ACC112 (cell line): Measurements from ENCODE around the gene FAF1.

Source experiments
- H2AFZ ChIP-seq: fragments of 200-600 bp; sonication (generic); one replicate; pipeline ENCODE4 v1.6.0; 2017; ENCODE audit warnings: antibody characterized with exemption, low read length; ENCODE audit not compliant: unreplicated experiment
- H3K27ac ChIP-seq: fragments of 200-600 bp; sonication (generic); 2 replicates; pipeline ENCODE4 v1.5.1; 2014; ENCODE audit warnings: low read depth, mild to moderate bottlenecking, antibody characterized with exemption, low read length, moderate library complexity
- H3K27me3 ChIP-seq: fragments of 200-600 bp; sonication (generic); 2 replicates; pipeline ENCODE4 v1.6.1; 2014; ENCODE audit warnings: mild to moderate bottlenecking, antibody characterized with exemption, low read length, moderate library complexity, mixed read lengths; ENCODE audit not compliant: insufficient read depth
- H3K36me3 ChIP-seq: fragments of 200-600 bp; sonication (generic); 2 replicates; pipeline ENCODE4 v1.6.1; 2016; ENCODE audit warnings: mild to moderate bottlenecking, antibody characterized with exemption, low read length, moderate library complexity, mixed read lengths; ENCODE audit not compliant: insufficient read depth
- H3K4me1 ChIP-seq: fragments of 200-600 bp; sonication (generic); one replicate; pipeline ENCODE4 v1.6.1; 2016; ENCODE audit warnings: low read length, mixed read lengths; ENCODE audit not compliant: insufficient read depth, unreplicated experiment, control insufficient read depth
- H3K4me3 ChIP-seq: fragments of 200-600 bp; sonication (generic); 2 replicates; pipeline ENCODE4 v1.5.1; 2014; ENCODE audit warnings: mild to moderate bottlenecking, low read depth, low read length
- H3K79me2 ChIP-seq: fragments of 200-600 bp; sonication (generic); one replicate; pipeline ENCODE4 v1.6.0; 2016; ENCODE audit warnings: low read length; ENCODE audit not compliant: control insufficient read depth, unreplicated experiment, insufficient read depth

FAF1 gene

DNA sequence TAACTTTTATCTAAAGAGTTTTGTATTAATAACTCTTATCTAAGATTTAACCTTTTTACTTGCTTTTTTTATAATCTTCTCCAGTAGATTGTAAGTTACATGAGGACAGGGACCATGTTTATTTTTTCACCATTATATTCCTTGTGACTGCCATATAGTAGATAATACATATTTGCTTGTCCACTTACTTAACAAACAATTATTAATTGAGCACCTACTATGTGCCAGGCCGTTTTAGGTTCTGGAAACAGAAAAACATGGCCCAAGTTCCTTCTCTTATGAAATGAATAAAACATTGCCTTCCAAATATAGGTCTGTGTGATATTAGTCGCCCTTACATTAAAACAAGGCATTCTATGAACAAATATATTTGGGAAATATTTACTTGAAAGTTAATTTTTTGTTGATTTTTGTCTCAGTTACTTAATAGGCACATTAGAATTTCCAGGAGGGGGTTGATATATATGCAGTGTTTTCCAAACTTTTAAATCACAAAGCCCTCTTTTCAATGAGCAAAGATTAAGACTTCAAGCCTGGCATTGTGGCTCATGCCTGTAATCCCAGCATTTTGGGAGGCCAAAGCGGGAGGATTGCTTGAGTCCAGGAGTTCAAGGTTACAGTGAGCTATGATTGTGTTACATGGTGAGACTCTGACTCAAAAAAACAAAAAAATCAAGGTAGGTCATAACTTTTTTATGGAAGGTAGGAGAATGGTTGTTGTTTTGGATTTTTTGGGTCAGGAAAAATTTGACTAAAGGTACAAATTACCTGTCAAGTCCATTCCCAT is 32.7 kb upstream of the FAF1 start:
- Histone ChIP-seq H3K4me1 (peaks cover 7% of the 10 kb centered on the region), H3K36me3 (peaks cover 4% of the 10 kb centered on the region; the same call in 1 of the 2 replicates), H3K79me2 (no peaks in the 10 kb centered on the region)

DNA sequence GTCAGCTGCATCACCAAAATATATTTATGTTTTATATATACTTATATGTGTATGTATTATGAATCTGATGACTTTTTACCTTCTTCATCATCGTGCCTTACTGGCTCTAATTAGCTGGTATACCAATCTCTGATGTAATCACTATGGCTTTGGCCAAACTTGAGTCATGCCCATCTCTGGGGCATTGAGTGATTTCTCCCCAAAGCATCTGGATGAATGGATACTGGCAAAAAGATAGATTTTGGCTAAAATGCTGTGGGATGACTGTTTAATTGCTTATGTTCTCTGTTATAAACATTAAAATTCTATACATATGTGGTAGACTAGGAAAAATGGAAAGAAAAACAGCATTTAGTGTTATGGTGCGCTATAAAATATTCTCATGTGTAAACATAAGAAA is 29.6 kb upstream of the FAF1 start:
- H2AFZ ChIP-seq: no peak overlapping the region
- peaks cover 4% of the 10 kb centered on the region; the same call in 1 of the 2 replicates for H3K36me3 ChIP-seq
- no peak overlapping the region for H3K4me3 ChIP-seq
- no peaks in the 10 kb centered on the region for H3K27me3 ChIP-seq
- no peak overlapping the region for H3K27ac ChIP-seq
- no peaks in the 10 kb centered on the region for H3K79me2 ChIP-seq
- H3K4me1 ChIP-seq: peaks cover 7% of the 10 kb centered on the region

More for the DNA sequence above, 32.7 kb upstream of the FAF1 start:
- H3K4me3 ChIP-seq: no peak overlapping the region
- no peak overlapping the region for H2AFZ ChIP-seq
- H3K27me3 ChIP-seq: no peaks in the 10 kb centered on the region
- no peak overlapping the region for H3K27ac ChIP-seq

DNA sequence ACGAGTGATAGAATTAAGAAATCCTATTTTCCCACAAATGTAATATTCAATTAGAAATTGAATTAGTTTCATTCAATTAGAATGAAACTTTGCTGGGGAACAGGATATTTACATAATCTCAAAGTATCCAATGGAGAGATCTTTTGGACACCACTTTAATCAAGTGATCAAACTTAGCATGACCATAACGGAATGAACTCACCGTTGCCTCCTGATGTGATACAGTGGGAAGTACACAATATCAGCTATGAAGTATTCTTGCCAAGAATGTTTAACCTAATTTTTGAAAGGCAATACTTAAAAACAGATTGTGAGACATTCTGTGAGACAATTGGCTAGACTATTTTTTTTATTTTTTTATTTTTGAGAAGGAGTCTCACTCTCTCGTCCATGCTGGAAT is 26.6 kb upstream of the FAF1 start:
- Histone ChIP-seq H3K27ac (no peak overlapping the region), H3K4me1 (peaks cover 7% of the 10 kb centered on the region), H3K36me3 (no peaks in the 10 kb centered on the region), H3K4me3 (no peak overlapping the region), H3K79me2 (no peaks in the 10 kb centered on the region), H2AFZ (no peak overlapping the region), H3K27me3 (no peaks in the 10 kb centered on the region)

DNA sequence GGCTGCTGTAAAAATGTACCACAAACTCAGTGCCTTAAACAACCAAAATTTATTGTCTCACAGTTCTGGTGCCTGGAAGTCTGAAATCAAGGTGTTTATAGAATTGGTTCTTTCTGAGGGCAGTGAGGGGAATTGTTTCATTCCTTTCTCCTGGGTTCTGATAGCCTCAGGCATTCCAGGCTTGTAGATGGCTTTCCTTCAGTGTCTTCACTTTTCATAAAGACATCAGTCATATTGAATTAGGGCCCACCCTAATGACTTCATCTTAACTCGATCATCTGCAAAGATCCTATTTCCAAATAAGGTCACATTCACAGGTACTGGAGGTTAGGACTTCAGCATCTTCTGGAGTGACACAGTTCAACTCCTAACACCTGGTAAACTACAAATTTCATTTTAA is 25.0 kb upstream of the FAF1 start:
- Histone ChIP-seq H3K36me3 (no peaks in the 10 kb centered on the region), H3K27ac (no peak overlapping the region), H3K27me3 (no peaks in the 10 kb centered on the region), H2AFZ (no peak overlapping the region), H3K4me1 (peaks cover 11% of the 10 kb centered on the region), H3K79me2 (no peaks in the 10 kb centered on the region), H3K4me3 (no peak overlapping the region)

DNA sequence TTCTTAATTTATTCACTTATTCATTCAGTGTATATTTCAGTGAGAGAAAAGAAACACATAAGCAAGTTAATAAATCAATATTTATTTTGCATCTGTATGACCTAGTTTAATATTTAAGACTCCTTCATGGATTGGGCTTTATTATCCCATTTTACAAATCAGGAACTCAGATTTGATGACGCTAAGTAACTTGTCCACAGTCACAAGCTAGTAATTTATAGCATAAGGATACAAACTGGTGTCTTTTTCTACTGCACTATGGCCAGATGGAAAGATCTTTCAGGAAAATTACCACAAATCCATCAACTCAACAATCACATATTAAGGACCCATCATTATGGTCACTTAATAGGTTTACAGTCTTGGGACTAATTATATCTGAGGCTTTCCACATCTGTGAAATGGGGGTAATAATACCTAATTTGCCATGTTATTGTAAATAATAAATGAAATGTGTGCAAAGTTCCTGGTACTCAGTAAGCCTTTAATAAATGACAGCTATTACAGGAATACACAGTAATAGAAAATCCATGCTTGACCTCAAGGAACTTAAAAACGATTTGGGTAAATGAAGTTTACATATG is 23.2 kb upstream of the FAF1 start:
- Histone ChIP-seq H3K4me1 (peaks cover 14% of the 10 kb centered on the region), H2AFZ (no peak overlapping the region), H3K4me3 (no peak overlapping the region), H3K36me3 (no peaks in the 10 kb centered on the region), H3K27me3 (no peaks in the 10 kb centered on the region), H3K79me2 (peaks cover 10% of the 10 kb centered on the region), H3K27ac (no peak overlapping the region)

DNA sequence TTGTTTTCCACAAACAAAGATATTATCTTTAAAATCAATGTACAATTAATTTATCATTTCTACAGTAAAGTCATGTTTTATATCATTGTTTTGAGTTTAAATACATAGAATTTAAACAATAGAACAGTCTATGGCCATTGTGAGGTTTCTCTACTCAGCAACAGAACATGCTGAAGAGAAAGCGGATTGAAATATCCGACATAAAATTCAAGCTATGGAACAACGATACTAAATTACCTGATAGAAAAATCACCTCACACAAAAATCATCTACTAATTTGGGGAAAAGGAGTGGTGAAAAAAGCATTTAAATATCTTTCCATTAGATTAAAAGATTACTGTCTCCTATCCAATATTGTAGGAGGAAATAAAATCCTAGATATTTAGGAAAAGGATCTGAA is 22.5 kb upstream of the FAF1 start:
- H3K79me2 ChIP-seq: peaks cover 10% of the 10 kb centered on the region
- no peak overlapping the region for H3K4me3 ChIP-seq
- no peaks in the 10 kb centered on the region for H3K36me3 ChIP-seq
- peaks cover 14% of the 10 kb centered on the region for H3K4me1 ChIP-seq
- H3K27me3 ChIP-seq: no peaks in the 10 kb centered on the region
- H2AFZ ChIP-seq: no peak overlapping the region
- H3K27ac ChIP-seq: no peak overlapping the region

DNA sequence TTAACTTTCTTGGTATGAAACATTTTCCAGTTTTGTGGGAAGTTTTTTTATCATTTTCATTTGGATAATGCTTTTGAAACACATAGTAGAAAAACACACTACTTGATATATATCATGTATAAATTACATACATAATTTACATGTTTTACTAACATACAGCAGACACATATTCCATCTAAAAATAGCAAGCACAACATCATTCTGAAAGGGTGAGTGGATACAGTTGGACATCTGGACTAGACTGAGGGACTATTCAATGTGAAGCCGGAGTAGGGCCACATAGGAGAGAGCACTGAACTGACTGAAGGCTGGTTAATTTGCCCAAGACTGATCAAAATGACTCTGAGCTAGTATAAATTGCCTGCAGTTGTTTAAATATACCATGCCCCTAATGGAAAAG is 21.7 kb upstream of the FAF1 start:
- Histone ChIP-seq H3K79me2 (peaks cover 10% of the 10 kb centered on the region), H3K4me1 (peaks cover 14% of the 10 kb centered on the region), H3K4me3 (peak overlapping the region; percentile 38), H3K36me3 (no peaks in the 10 kb centered on the region), H3K27me3 (no peaks in the 10 kb centered on the region), H3K27ac (no peak overlapping the region), H2AFZ (no peak overlapping the region)

DNA sequence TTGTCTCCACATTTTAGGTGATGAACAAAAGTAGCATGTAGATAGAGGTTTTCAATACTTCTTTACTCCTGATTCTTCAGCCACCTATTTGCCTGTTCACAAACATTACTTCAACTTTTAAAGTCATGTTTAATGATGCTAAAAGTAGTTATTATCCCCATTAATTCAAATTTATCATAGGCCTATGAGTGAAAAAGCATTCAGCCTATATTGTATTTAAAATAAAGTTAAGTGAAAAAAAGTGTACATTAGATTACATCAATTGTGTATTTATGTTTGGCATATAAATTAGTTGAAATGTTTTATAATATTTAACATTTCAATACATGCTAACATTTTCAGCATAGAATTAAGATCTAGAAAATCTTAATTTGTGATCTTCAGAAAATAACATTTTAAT is 20.4 kb upstream of the FAF1 start:
- Histone ChIP-seq H3K36me3 (no peaks in the 10 kb centered on the region), H3K4me3 (no peak overlapping the region), H3K79me2 (peaks cover 10% of the 10 kb centered on the region), H3K27me3 (no peaks in the 10 kb centered on the region), H3K4me1 (peaks cover 14% of the 10 kb centered on the region), H3K27ac (no peak overlapping the region), H2AFZ (no peak overlapping the region)

DNA sequence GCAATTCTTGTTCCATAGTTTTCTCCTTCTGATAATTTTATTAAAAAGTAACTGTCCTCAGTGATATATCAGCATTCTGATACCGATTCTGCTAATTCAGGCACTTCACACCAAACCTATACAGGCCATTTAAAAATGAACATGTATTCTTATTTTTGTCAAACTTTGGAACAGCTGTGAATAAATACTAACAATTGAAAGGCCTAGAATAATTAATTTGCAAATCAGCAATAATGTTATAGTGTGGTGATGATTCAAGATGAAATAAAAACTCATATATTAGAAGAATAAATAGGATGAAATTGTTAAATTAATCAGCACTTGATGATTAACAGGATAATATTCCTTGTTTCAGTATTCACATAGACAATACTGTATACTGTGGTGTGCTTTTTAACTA is 19.9 kb upstream of the FAF1 start:
- Histone ChIP-seq H3K27me3 (no peaks in the 10 kb centered on the region), H3K36me3 (no peaks in the 10 kb centered on the region), H3K4me3 (peak overlapping the region; percentile 40), H2AFZ (peak overlapping the region; percentile 17), H3K4me1 (peaks cover 14% of the 10 kb centered on the region), H3K79me2 (peaks cover 10% of the 10 kb centered on the region), H3K27ac (no peak overlapping the region)

DNA sequence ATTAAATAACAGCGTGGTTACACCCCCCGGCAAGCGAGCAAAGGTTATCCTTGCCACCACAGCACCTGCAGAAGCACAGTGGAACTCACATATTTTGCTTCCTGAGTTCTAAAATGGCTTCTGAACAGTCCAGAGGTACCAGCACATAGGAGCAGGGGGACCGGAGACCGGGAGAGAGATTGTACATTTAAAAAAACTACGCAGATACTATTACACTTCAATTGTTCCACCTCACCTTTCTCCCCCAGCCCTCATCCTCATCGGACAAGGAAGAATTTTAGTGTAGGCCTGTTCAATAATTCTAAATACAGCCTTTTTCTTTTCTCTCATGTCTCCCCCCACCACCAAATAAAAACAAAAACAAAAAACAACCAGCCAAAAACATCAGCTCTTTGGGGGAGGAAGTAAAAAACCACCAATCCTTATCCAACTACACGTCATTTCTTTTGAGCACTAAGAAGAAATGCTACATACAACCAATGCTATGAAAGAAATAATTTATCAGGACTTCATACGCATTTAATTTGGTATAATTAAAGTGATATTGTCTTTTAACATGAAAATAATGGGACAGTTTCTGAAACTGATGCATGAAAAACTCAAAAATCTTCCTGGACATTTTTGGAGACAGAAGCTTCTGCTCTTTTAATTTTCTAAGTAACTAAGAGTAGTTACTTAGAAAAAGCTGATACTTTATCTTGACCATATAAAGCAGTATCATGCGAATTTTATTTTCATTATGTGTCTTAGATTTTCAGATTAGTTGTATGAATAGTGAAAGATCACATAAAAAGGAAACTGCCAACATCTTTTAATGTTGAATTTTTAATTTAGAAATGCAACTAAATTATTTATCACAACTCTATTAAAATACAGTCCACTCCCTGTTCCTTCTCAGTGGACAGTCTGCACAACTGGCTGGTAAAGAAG is 19.1 kb upstream of the FAF1 start:
- peaks cover 16% of the 10 kb centered on the region for H3K79me2 ChIP-seq
- peak overlapping the region; percentile 48 for H3K27ac ChIP-seq
- peaks cover 14% of the 10 kb centered on the region for H3K4me1 ChIP-seq
- H3K4me3 ChIP-seq: peak overlapping the region; percentile 93
- peak overlapping the region; percentile 59 for H2AFZ ChIP-seq
- no peaks in the 10 kb centered on the region for H3K36me3 ChIP-seq
- no peaks in the 10 kb centered on the region for H3K27me3 ChIP-seq
